GM06990 (cell line): Measurements from ENCODE around the gene ARTN.

Source experiments
- DNase-seq: peaks from one replicate; pipeline ENCODE4 v3.0.0-alpha.2; 2011; ENCODE audit not compliant: insufficient read length; ENCODE audit errors: extremely low read depth
- H3K27me3 ChIP-seq: replicated peaks from 2 replicates; pipeline ENCODE4 v1.6.0; 2011; ENCODE audit warnings: low read length; ENCODE audit not compliant: control insufficient read depth, insufficient read depth
- H3K36me3 ChIP-seq: 2 replicates; pipeline ENCODE4 v1.5.1; 2011; ENCODE audit warnings: low read length; ENCODE audit not compliant: control insufficient read depth, insufficient read depth
- H3K4me3 ChIP-seq: replicated peaks from 2 replicates; pipeline ENCODE4 v1.5.1; 2011; ENCODE audit warnings: low read depth, mild to moderate bottlenecking, control low read depth, low read length
- TF ChIP-seq, protein P1 (sequence below): IDR thresholded peaks from 2 replicates; pipeline ENCODE4 v1.5.1; 2011; ENCODE audit warnings: low read length, control low read depth, mild to moderate bottlenecking, inconsistent platforms; ENCODE audit not compliant: insufficient read depth, poor library complexity, severe bottlenecking

The ARTN gene

DNA sequence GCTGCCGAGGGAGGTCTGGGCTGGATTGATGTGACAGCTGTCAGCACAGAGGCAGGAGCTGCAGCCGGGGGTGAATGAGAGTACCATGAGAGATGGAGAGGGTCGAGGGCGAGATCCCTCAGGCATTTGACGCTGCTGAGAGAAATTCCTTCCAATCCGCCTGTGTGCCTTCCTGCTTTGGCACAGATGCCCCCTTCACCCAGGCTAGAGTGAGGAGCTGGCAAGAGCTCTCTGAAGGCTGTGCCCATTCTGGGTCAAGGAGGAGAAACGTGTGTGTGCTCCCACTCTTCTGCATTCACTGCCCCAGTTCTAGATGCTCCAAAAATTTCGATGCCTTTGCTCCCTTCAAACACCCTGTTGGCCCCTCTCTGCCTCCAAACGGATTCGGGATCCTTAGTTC is 4.8 kb downstream of the ARTN start:
- Histone ChIP-seq H3K4me3 (no peak overlapping the region), H3K36me3 (peaks cover 2% of the 10 kb centered on the region; the same call in 1 of the 2 replicates), H3K27me3 (no peaks in the 10 kb centered on the region)
- TF ChIP-seq, protein P1, sequence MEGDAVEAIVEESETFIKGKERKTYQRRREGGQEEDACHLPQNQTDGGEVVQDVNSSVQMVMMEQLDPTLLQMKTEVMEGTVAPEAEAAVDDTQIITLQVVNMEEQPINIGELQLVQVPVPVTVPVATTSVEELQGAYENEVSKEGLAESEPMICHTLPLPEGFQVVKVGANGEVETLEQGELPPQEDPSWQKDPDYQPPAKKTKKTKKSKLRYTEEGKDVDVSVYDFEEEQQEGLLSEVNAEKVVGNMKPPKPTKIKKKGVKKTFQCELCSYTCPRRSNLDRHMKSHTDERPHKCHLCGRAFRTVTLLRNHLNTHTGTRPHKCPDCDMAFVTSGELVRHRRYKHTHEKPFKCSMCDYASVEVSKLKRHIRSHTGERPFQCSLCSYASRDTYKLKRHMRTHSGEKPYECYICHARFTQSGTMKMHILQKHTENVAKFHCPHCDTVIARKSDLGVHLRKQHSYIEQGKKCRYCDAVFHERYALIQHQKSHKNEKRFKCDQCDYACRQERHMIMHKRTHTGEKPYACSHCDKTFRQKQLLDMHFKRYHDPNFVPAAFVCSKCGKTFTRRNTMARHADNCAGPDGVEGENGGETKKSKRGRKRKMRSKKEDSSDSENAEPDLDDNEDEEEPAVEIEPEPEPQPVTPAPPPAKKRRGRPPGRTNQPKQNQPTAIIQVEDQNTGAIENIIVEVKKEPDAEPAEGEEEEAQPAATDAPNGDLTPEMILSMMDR, result no peak
- no peak for DNase-seq

DNA sequence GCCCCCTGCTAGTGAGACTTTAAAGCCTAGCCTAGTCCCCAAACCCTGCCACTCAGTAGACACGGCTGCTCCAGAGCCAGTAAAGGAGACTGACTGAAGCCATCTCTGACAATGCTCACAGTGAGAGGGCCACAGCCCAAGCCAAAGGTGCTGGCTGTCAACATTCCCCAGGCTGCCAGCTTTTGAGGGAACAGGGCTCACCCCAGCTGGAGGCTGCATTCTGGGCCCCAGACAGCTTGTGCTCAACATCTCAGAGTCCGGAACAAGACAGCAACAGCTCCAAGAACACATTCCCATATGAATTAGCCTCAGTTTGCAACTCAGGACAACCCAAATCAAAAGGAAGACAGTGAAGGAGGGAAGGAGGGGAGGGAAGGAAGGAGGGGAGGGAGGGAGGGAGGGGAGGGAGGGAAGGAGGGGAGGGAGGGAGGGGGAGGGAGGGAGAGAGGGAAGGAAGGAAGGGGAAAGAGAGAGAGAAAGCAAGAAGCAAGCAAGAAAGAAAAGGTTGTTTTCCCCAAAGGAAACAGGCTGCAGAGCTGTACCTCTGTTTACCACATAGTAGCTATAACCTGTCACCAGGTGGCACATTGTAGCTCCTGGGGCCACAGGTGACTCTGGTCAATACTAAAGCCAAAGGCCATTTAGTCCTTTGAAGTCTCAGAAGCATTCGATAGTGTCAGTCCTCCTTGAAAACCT is 5.4 kb downstream of the ARTN start:
- TF ChIP-seq, protein P1, result no peak
- no peaks in the 10 kb centered on the region for H3K27me3 ChIP-seq
- DNase-seq, result no peak
- no peak overlapping the region for H3K4me3 ChIP-seq
- H3K36me3 ChIP-seq, result peaks cover 2% of the 10 kb centered on the region; the same call in 1 of the 2 replicates

GRCh38 chr1:43942411-43942810 is 8.8 kb downstream of the ARTN start:
- Histone ChIP-seq H3K27me3 (no peaks in the 10 kb centered on the region), H3K4me3 (no peak overlapping the region), H3K36me3 (peaks cover 2% of the 10 kb centered on the region; the same call in 1 of the 2 replicates)
- DNase-seq, result no peak
- TF ChIP-seq, protein P1, result no peak

DNA sequence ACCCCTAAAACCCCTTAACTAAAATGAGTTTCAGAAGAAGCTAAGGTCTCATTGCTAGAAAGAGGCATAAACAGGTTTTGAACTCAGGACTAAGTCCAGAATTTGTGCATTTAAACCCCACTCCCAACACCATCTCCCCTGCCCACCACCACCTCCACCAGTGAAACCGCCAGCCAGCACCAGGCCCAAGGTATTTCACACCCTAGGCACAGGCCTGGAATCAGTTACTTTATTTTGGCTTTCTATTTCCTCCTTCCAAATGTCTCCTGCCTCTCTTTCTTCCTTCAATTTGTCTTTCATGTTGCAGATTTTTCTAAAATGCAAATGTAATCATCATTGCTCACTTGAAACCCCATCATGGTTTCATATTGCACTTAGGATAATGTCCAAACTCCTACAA is 11.3 kb downstream of the ARTN start:
- TF ChIP-seq, protein P1, result no peak
- no peak for DNase-seq
- H3K4me3 ChIP-seq, result no peak overlapping the region
- H3K36me3 ChIP-seq, result peaks cover 5% of the 10 kb centered on the region
- H3K27me3 ChIP-seq, result no peaks in the 10 kb centered on the region

- H3K4me3 ChIP-seq, result peak overlapping the region; percentile 96
Measured at GRCh38 chr1:43945674-43946235, 12.2 kb downstream of the ARTN start.

More at GRCh38 chr1:43945674-43946235, 12.2 kb downstream of the ARTN start:
- Histone ChIP-seq H3K27me3 (no peaks in the 10 kb centered on the region), H3K36me3 (peaks cover 6% of the 10 kb centered on the region)
- DNase-seq, result no peak
- TF ChIP-seq, protein P1, result no peak
